Measurements from ENCODE around the gene C9orf78. TPM values are rescaled to one million over a fixed set of nuclear protein-coding genes. Genes with fewer than 3 reads are reported as not detected.
A peak's percentile ranks its signal among the peaks of the same experiment; 100 is the strongest.

The C9orf78 gene
- total RNA-seq, 5 donors from 2014 or later (not counting 1 experiment from before 2014, with no cell fraction given): 80.5 to 112 (median 90.2) TPM

DNA sequence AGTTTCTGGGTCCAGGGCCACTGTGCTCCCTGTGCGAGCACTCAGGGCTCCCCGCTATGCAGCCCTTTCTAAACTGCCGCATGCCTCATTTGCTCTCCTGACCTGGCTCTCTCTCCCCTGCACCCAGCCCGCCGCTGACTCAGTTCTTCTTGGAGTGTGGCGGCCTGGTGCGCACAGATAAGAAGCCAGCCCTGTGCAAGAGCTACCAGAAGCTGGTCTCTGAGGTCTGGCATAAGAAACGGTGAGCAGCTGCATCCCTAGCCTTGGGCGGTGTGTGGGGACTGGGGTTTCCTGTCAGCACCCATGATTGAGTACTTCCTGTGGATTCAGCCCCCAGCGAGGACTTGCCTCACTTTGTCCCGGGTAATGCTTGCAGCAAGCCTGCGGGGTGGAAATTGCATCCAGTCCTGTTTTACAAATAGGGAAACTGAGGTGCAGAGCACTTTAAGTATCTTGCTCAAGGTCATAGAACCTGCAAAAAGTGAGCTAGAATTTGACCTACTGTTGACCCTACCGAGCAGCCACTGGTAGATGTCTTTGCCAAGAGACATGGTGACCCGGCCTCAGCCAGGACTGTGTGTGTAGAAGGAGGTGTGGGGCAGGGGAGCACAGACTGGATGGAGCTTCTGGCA is 28.1 kb upstream of the C9orf78 start:
- no peaks in the 10 kb centered on the region for H3K9me3 ChIP-seq
- ATAC-seq (replicated peaks in 1 of 4): peak; percentile 50 to 84 (median 78)
- no peak overlapping the region for H3K4me3 ChIP-seq (ENCODE audit: control insufficient read depth in 1 of 2, extremely low read depth in 1 of 2, low read length in 1 of 2)
- Mint-ChIP-seq H3K27me3 (no peaks in the 10 kb centered on the region), H3K4me1 (peaks cover 55 to 71% (median 70%) of the 10 kb centered on the region in 3 donors), H3K9me3 (no peaks in the 10 kb centered on the region), H3K27ac (peak overlapping the region; percentile 92 to 93), H3K36me3 (peaks cover 38% of the 10 kb centered on the region), H3K4me3 (peak overlapping the region; percentile 31 to 66 (median 49))
- peaks cover 33 to 81% of the 10 kb centered on the region in 2 experiments for H3K4me1 ChIP-seq (ENCODE audit: control insufficient read depth in 1 of 2, extremely low read depth in 1 of 2, insufficient read depth in 2 of 2, low read length in 2 of 2)
- no peaks in the 10 kb centered on the region for H3K27me3 ChIP-seq (replicated peaks in 1 of 2; ENCODE audit: control insufficient read depth in 2 of 2, extremely low read depth in 1 of 2, insufficient read depth in 2 of 2, low read length in 1 of 2)
- POLR2A ChIA-PET: interaction anchor here (0.5 to 0.6 kb wide), 2 partner anchors 14 to 130 kb away, joined by 3 to 4 read pairs; no protein-coding TSS in a partner anchor
- peaks cover 8 to 41% of the 10 kb centered on the region in 2 donors for H3K36me3 ChIP-seq (ENCODE audit: control insufficient read depth in 2 of 2, extremely low read depth in 1 of 2, insufficient read depth in 1 of 2, low read length in 1 of 2)
- peak overlapping the region; percentile 62 for H3K27ac ChIP-seq (ENCODE audit: low read length)
- peak; percentile 40 to 77 (median 65) for DNase-seq
- 15% methylated on average over 8 of the region's 14 CpGs for WGBS (ENCODE audit: insufficient coverage)
- CTCF ChIA-PET: interaction anchor here in 1 of 2 donors (0.5 to 0.9 kb wide), 3 partner anchors 21 to 723 kb away, joined by 3 to 6 read pairs (median 3); no protein-coding TSS in a partner anchor

DNA sequence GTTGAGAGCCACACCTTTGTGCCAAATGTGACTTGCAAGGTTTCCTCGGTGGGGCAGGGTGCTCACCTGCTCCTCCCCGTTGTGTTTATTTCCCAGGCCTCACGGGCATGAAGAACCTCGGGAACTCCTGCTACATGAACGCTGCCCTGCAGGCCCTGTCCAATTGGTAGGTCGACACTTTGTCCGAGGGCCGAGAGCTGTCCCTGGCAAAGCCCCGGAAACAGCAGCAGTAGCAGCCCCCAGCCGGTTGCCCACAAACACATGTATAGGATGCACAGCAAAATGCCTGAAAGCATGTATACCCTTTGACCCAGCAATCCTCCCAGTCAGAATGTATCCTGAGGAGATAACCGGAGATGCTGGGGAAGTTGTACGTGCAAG is 26.4 kb upstream of the C9orf78 start:
- peaks cover 40 to 59% (median 58%) of the 10 kb centered on the region in 3 donors for H3K4me1 Mint-ChIP-seq
- ChIA-PET POLR2A (no interaction called here), CTCF (no interaction called here)
- peaks cover 39% of the 10 kb centered on the region for H3K36me3 Mint-ChIP-seq
- H3K4me1 ChIP-seq (ENCODE audit: control insufficient read depth in 1 of 2, extremely low read depth in 1 of 2, insufficient read depth in 2 of 2, low read length in 2 of 2): peaks cover 19 to 66% of the 10 kb centered on the region in 2 experiments
- peak overlapping the region; percentile 90 for H3K27ac Mint-ChIP-seq
- DNase-seq: no peak
- peak overlapping the region in 1 of 3 donors; percentile 66 for H3K4me3 Mint-ChIP-seq
- no peaks in the 10 kb centered on the region for H3K9me3 ChIP-seq
- H3K27ac ChIP-seq (ENCODE audit: low read length): peak overlapping the region; percentile 65
- peaks cover 11 to 51% of the 10 kb centered on the region in 2 donors for H3K36me3 ChIP-seq (ENCODE audit: control insufficient read depth in 2 of 2, extremely low read depth in 1 of 2, insufficient read depth in 1 of 2, low read length in 1 of 2)
- H3K27me3 ChIP-seq (replicated peaks in 1 of 2; ENCODE audit: control insufficient read depth in 2 of 2, extremely low read depth in 1 of 2, insufficient read depth in 2 of 2, low read length in 1 of 2): no peaks in the 10 kb centered on the region
- 86% methylated on average over 11 of the region's 12 CpGs for WGBS (ENCODE audit: insufficient coverage)
- H3K27me3 Mint-ChIP-seq: no peaks in the 10 kb centered on the region
- no peak overlapping the region for H3K4me3 ChIP-seq (ENCODE audit: control insufficient read depth in 1 of 2, extremely low read depth in 1 of 2, low read length in 1 of 2)
- no peak for ATAC-seq (replicated peaks in 1 of 4)
- H3K9me3 Mint-ChIP-seq: no peaks in the 10 kb centered on the region

DNA sequence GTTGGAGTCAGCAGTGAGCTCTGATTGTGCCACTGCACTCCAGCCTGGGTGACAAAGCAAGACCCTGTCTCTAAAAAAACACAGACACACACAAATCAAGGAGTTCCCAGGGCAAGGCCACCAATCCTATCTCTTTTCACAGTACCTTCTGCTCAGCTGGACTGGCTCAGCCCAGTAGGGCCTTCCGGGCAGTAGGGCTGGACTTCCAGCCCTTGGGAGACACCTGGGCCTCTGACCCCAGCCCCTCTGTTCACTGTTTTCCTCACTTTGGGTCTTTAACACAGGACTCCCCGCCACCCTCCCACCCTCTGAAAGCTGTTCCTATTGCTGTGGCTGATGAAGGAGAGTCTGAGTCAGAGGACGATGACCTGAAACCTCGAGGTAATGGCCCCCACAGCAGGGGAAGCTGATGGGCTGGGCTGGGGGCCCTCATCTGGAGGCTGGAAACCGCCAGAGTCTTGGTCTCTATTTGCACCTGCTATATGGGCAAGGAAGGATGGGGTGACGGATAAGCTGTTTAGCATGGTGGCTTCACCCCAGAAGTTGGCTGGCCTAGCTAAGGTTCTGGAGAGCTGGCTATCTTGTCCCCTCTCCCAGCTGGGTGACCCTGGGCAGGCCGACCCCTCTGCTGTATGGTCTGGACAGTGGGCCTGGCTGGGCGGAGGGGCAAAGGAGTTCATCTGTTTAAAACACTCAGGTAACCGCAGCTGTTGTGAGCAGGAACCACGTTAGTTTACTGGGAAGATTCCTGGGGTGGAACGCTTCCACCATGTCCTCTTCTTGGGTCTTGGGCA is 25.8 kb upstream of the C9orf78 start:
- no peaks in the 10 kb centered on the region for H3K9me3 Mint-ChIP-seq
- 61% methylated on average over 10 of the region's 11 CpGs for WGBS (ENCODE audit: insufficient coverage)
- Histone ChIP-seq H3K4me1 (ENCODE audit: control insufficient read depth in 1 of 2, extremely low read depth in 1 of 2, insufficient read depth in 2 of 2, low read length in 2 of 2) (peaks cover 20 to 66% of the 10 kb centered on the region in 2 experiments), H3K36me3 (ENCODE audit: control insufficient read depth in 2 of 2, extremely low read depth in 1 of 2, insufficient read depth in 1 of 2, low read length in 1 of 2) (peaks cover 16 to 57% of the 10 kb centered on the region in 2 donors), H3K27ac (ENCODE audit: low read length) (peak overlapping the region; percentile 65), H3K27me3 (replicated peaks in 1 of 2; ENCODE audit: control insufficient read depth in 2 of 2, extremely low read depth in 1 of 2, insufficient read depth in 2 of 2, low read length in 1 of 2) (no peaks in the 10 kb centered on the region), H3K4me3 (ENCODE audit: control insufficient read depth in 1 of 2, extremely low read depth in 1 of 2, low read length in 1 of 2) (no peak overlapping the region), H3K9me3 (no peaks in the 10 kb centered on the region)
- DNase-seq (no peak), ATAC-seq (replicated peaks in 1 of 4) (no peak)
- H3K27ac Mint-ChIP-seq: peak overlapping the region; percentile 90
- ChIA-PET POLR2A (no interaction called here), CTCF (no interaction called here)
- H3K36me3 Mint-ChIP-seq: peaks cover 39% of the 10 kb centered on the region
- no peaks in the 10 kb centered on the region for H3K27me3 Mint-ChIP-seq
- H3K4me3 Mint-ChIP-seq: no peak overlapping the region
- H3K4me1 Mint-ChIP-seq: peaks cover 39 to 56% (median 53%) of the 10 kb centered on the region in 3 donors

DNA sequence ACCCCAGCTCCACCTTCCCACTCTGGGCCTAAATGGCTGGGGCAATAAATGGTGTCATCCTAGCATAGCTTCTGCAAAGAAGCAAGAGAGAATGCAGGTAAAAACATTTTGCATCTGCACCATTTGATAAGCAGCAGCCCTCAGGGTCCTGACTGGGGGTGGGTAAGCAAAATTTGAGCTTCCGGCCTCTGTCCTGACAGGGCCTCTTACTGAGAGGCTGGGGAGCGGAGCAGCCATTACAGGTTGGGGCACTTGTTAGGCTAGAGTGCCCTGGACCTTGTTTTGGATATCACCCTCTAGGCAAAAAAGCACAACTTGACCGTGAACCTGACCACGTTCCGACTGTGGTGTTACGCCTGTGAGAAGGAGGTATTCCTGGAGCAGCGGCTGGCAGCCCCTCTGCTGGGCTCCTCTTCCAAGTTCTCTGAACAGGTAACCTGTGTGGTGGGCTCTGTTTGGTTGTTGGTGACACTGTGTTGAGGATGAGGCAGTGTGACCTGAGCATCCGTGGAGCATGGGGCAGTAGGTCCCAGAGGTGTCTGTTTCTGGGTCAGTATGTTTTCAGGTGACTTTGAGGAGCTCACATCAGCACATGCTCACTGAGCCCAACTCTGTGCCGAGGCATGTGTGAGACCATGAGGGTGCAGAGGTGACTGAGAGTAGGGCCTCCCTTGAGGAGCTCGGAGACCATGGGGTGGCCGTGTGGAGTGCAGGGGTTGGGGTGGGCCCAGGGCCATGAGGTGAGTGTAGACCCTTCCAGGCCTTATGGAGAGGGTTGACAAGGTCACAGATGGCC is 23.3 kb upstream of the C9orf78 start:
- Mint-ChIP-seq H3K27me3 (no peaks in the 10 kb centered on the region), H3K4me3 (no peak overlapping the region), H3K27ac (peak overlapping the region; percentile 61 to 68), H3K36me3 (peaks cover 52% of the 10 kb centered on the region), H3K4me1 (peaks cover 50 to 58% (median 58%) of the 10 kb centered on the region in 3 donors), H3K9me3 (no peaks in the 10 kb centered on the region)
- DNase-seq (no peak), ATAC-seq (replicated peaks in 1 of 4) (no peak)
- POLR2A ChIA-PET: no interaction called here
- WGBS (ENCODE audit: insufficient coverage): 100% methylated on average over 10 of the region's 11 CpGs
- Histone ChIP-seq H3K27ac (ENCODE audit: low read length) (no peak overlapping the region), H3K9me3 (no peaks in the 10 kb centered on the region), H3K4me3 (ENCODE audit: control insufficient read depth in 1 of 2, extremely low read depth in 1 of 2, low read length in 1 of 2) (no peak overlapping the region), H3K36me3 (ENCODE audit: control insufficient read depth in 2 of 2, extremely low read depth in 1 of 2, insufficient read depth in 1 of 2, low read length in 1 of 2) (peaks cover 16 to 72% of the 10 kb centered on the region in 2 donors), H3K27me3 (replicated peaks in 1 of 2; ENCODE audit: control insufficient read depth in 2 of 2, extremely low read depth in 1 of 2, insufficient read depth in 2 of 2, low read length in 1 of 2) (no peaks in the 10 kb centered on the region), H3K4me1 (ENCODE audit: control insufficient read depth in 1 of 2, extremely low read depth in 1 of 2, insufficient read depth in 2 of 2, low read length in 2 of 2) (peaks cover 30 to 62% of the 10 kb centered on the region in 2 experiments)
- CTCF ChIA-PET: interaction anchor here in 1 of 2 donors (1.0 kb wide), 1 partner anchor 21 kb away, joined by 3 read pairs; no protein-coding TSS in a partner anchor

DNA sequence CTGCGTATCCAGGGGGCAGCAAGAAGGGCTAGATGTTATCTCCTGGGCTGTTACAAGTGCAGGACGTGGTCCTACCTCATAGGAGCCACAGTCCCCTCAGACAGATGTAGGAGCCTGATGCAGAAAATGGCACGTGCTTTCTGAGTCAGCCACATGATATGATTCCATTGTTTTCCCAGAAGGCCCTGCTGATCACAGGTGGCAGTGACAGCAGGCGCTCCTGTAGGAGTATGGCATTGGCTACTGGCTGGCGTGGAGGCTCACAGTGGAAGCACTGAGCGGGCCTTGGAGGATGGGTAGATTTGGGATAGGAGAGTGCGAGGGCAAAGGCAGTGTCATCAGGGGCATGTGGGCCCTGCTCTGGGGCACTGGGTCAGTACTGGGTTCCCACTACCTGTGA is 22.1 kb upstream of the C9orf78 start:
- H3K27me3 ChIP-seq (replicated peaks in 1 of 2; ENCODE audit: control insufficient read depth in 2 of 2, extremely low read depth in 1 of 2, insufficient read depth in 2 of 2, low read length in 1 of 2): no peaks in the 10 kb centered on the region
- H3K4me3 ChIP-seq (ENCODE audit: control insufficient read depth in 1 of 2, extremely low read depth in 1 of 2, low read length in 1 of 2): no peak overlapping the region
- peaks cover 32 to 53% of the 10 kb centered on the region in 2 experiments for H3K4me1 ChIP-seq (ENCODE audit: control insufficient read depth in 1 of 2, extremely low read depth in 1 of 2, insufficient read depth in 2 of 2, low read length in 2 of 2)
- no peak overlapping the region for H3K27ac ChIP-seq (ENCODE audit: low read length)
- Mint-ChIP-seq H3K9me3 (no peaks in the 10 kb centered on the region), H3K4me1 (peaks cover 46 to 54% (median 53%) of the 10 kb centered on the region in 3 donors), H3K36me3 (peaks cover 54% of the 10 kb centered on the region), H3K27ac (peak overlapping the region in 1 of 2 donors; percentile 80), H3K27me3 (no peaks in the 10 kb centered on the region), H3K4me3 (no peak overlapping the region)
- no peaks in the 10 kb centered on the region for H3K9me3 ChIP-seq
- ChIA-PET CTCF (no interaction called here), POLR2A (no interaction called here)
- peaks cover 20 to 83% of the 10 kb centered on the region in 2 donors for H3K36me3 ChIP-seq (ENCODE audit: control insufficient read depth in 2 of 2, extremely low read depth in 1 of 2, insufficient read depth in 1 of 2, low read length in 1 of 2)
- 86% methylated on average over 6 of the region's 7 CpGs for WGBS (ENCODE audit: insufficient coverage)
- DNase-seq: no peak
- no peak for ATAC-seq (replicated peaks in 1 of 4)
